NCI-H1105 treated with DMSO at 0.1 percent for 48 hours (cell line): Measurements from ENCODE around the gene BST1.
A peak's percentile ranks its signal among the peaks of the same experiment; 100 is the strongest.

Experiments used
- DNase-seq: peaks from one replicate; lab custom pipeline; 2025; lab: John Stamatoyannopoulos, UW

BST1 gene

GRCh38 chr4:15702941-15703403 lies at the start of gene BST1:
BST1 (plus strand) TSS chr4:15703065; CDS start chr4:15703145, 80 bp downstream.
- DNase-seq, result no peak

- DNase-seq, result no peak
These were observed 49.4 kb upstream of the BST1 start for GRCh38 chr4:15653420-15653819.

GRCh38 chr4:15653864-15654592 lies 48.8 kb upstream of the BST1 start:
- no peak for DNase-seq

GRCh38 chr4:15654593-15655222 lies 48.2 kb upstream of the BST1 start:
- DNase-seq, result peak; percentile 46

- peak; percentile 57 for DNase-seq
These were observed 47.4 kb upstream of the BST1 start, which contains the start of gene FBXL5 for GRCh38 chr4:15655223-15656037. FBXL5 (minus strand) TSS chr4:15655357; CDS start chr4:15655287, 70 bp downstream.

- DNase-seq, result peak; percentile 55
These were observed 46.8 kb upstream of the BST1 start for GRCh38 chr4:15656038-15656470.

GRCh38 chr4:15657366-15657765 lies 45.5 kb upstream of the BST1 start:
- no peak for DNase-seq

- DNase-seq, result no peak
These were observed 44.6 kb upstream of the BST1 start for GRCh38 chr4:15658136-15658770.

GRCh38 chr4:15658781-15659180 lies 44.1 kb upstream of the BST1 start:
- no peak for DNase-seq

GRCh38 chr4:15659768-15660570 lies 42.9 kb upstream of the BST1 start:
- no peak for DNase-seq

- no peak for DNase-seq
These were observed 37.0 kb upstream of the BST1 start for GRCh38 chr4:15665753-15666365.

- no peak for DNase-seq
These were observed 35.9 kb upstream of the BST1 start for GRCh38 chr4:15667006-15667405.

- DNase-seq, result no peak
These were observed 34.1 kb upstream of the BST1 start for GRCh38 chr4:15668566-15669435.

GRCh38 chr4:15670576-15670975 lies 32.3 kb upstream of the BST1 start:
- no peak for DNase-seq

- no peak for DNase-seq
These were observed 30.8 kb upstream of the BST1 start for GRCh38 chr4:15672101-15672500.

- DNase-seq, result no peak
These were observed 29.5 kb upstream of the BST1 start for GRCh38 chr4:15673337-15673736.

GRCh38 chr4:15674046-15674445 lies 28.8 kb upstream of the BST1 start:
- no peak for DNase-seq

- DNase-seq, result no peak
These were observed 27.9 kb upstream of the BST1 start for GRCh38 chr4:15674926-15675325.

- no peak for DNase-seq
These were observed 27.5 kb upstream of the BST1 start for GRCh38 chr4:15675356-15675755.

- no peak for DNase-seq
These were observed 26.8 kb upstream of the BST1 start for GRCh38 chr4:15676039-15676438.
